ENCODE measurements around the gene ANGPTL7. TPM values are rescaled to one million over a fixed set of nuclear protein-coding genes. Genes with fewer than 3 reads are reported as not detected.

Gene ANGPTL7
- total RNA-seq, 2 experiments from 2014 or later = not detected

DNA sequence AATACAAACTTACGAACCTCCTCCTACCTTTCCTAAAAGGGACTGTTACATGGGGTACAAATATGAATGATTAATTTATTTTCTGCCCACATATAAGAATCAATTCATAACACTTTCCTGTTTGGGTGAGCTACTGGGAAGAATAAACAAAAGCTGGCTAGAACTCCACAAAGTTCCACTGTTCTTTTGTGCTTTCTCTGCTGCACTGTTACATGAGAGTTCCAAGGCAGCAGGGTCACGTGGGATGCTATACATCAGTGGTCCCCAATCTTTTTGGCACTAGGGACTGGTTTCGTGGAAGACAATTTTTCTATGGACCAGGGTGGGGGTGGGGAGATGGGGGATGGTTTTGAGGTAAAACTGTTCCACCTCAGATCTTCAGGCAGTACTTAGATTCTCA lies 2.2 kb upstream of the ANGPTL7 start:
- no peak overlapping the region for H3K4me3 Mint-ChIP-seq
- Histone ChIP-seq H3K9me3 (ENCODE audit: control insufficient read depth in 1 of 2, insufficient read depth in 1 of 2, low read length in 2 of 2) (no peaks in the 10 kb centered on the region), H3K27ac (ENCODE audit: low read depth in 1 of 2, low read length in 2 of 2) (no peak overlapping the region), H3K4me3 (ENCODE audit: low read length) (no peak overlapping the region), H3K4me1 (ENCODE audit: insufficient read depth, low read length) (no peaks in the 10 kb centered on the region), H3K36me3 (ENCODE audit: insufficient read depth, low read length) (peaks cover 40% of the 10 kb centered on the region), H3K27me3 (ENCODE audit: control insufficient read depth in 1 of 2, insufficient read depth in 2 of 2, low read length in 2 of 2) (no peaks in the 10 kb centered on the region)
- no peak for TF ChIP-seq CTCF (IDR thresholded peaks at IDR 0.05)
- CTCF ChIA-PET = no interaction called here
- POLR2A ChIA-PET = no interaction called here
- ATAC-seq (ENCODE audit: poor library complexity) (no peak), DNase-seq (no peak)
- peaks cover 87% of the 10 kb centered on the region for H3K36me3 Mint-ChIP-seq (ENCODE audit: low read depth)
- H3K27ac Mint-ChIP-seq = no peak overlapping the region
- H3K4me1 Mint-ChIP-seq (ENCODE audit: low read depth) = no peaks in the 10 kb centered on the region
- intact Hi-C loops (cut with DNase I, micrococcal nuclease) = no loop called here
- no peaks in the 10 kb centered on the region for H3K9me3 Mint-ChIP-seq
- no peaks in the 10 kb centered on the region for H3K27me3 Mint-ChIP-seq

GRCh38 chr1:11187494-11187893 lies 1.7 kb upstream of the ANGPTL7 start:
- CTCF ChIA-PET = no interaction called here
- H3K36me3 Mint-ChIP-seq (ENCODE audit: low read depth) = peaks cover 87% of the 10 kb centered on the region
- H3K36me3 ChIP-seq (ENCODE audit: insufficient read depth, low read length) = peaks cover 43% of the 10 kb centered on the region
- ATAC-seq (ENCODE audit: poor library complexity) = no peak
- DNase-seq = no peak
- no peak overlapping the region for H3K27ac ChIP-seq (ENCODE audit: low read depth in 1 of 2, low read length in 2 of 2)
- intact Hi-C loops (cut with DNase I, micrococcal nuclease) = no loop called here
- no peak for TF ChIP-seq CTCF (IDR thresholded peaks at IDR 0.05)
- H3K9me3 Mint-ChIP-seq = no peaks in the 10 kb centered on the region
- no peak overlapping the region for H3K4me3 Mint-ChIP-seq
- no peaks in the 10 kb centered on the region for H3K27me3 ChIP-seq (ENCODE audit: control insufficient read depth in 1 of 2, insufficient read depth in 2 of 2, low read length in 2 of 2)
- no peaks in the 10 kb centered on the region for H3K27me3 Mint-ChIP-seq
- POLR2A ChIA-PET = no interaction called here
- H3K4me1 Mint-ChIP-seq (ENCODE audit: low read depth) = no peaks in the 10 kb centered on the region
- H3K4me3 ChIP-seq (ENCODE audit: low read length) = no peak overlapping the region
- no peaks in the 10 kb centered on the region for H3K9me3 ChIP-seq (ENCODE audit: control insufficient read depth in 1 of 2, insufficient read depth in 1 of 2, low read length in 2 of 2)
- no peak overlapping the region for H3K27ac Mint-ChIP-seq
- no peaks in the 10 kb centered on the region for H3K4me1 ChIP-seq (ENCODE audit: insufficient read depth, low read length)

- intact Hi-C loops (cut with DNase I, micrococcal nuclease) = no loop called here
- Histone ChIP-seq H3K27me3 (ENCODE audit: control insufficient read depth in 1 of 2, insufficient read depth in 2 of 2, low read length in 2 of 2) (no peaks in the 10 kb centered on the region), H3K36me3 (ENCODE audit: insufficient read depth, low read length) (peaks cover 47% of the 10 kb centered on the region), H3K27ac (ENCODE audit: low read depth in 1 of 2, low read length in 2 of 2) (no peak overlapping the region), H3K4me3 (ENCODE audit: low read length) (no peak overlapping the region), H3K4me1 (ENCODE audit: insufficient read depth, low read length) (no peaks in the 10 kb centered on the region), H3K9me3 (ENCODE audit: control insufficient read depth in 1 of 2, insufficient read depth in 1 of 2, low read length in 2 of 2) (no peaks in the 10 kb centered on the region)
- ATAC-seq (ENCODE audit: poor library complexity) (no peak), DNase-seq (no peak)
- no peak for TF ChIP-seq CTCF (IDR thresholded peaks at IDR 0.05)
- ChIA-PET CTCF (no interaction called here), POLR2A (no interaction called here)
- H3K27ac Mint-ChIP-seq = no peak overlapping the region
- H3K4me3 Mint-ChIP-seq = no peak overlapping the region
- H3K9me3 Mint-ChIP-seq = no peaks in the 10 kb centered on the region
- no peaks in the 10 kb centered on the region for H3K4me1 Mint-ChIP-seq (ENCODE audit: low read depth)
- H3K36me3 Mint-ChIP-seq (ENCODE audit: low read depth) = peaks cover 87% of the 10 kb centered on the region
- no peaks in the 10 kb centered on the region for H3K27me3 Mint-ChIP-seq
Observed at GRCh38 chr1:11187931-11188330, 1.2 kb upstream of the ANGPTL7 start.

Measured in CD4-positive, alpha-beta T cell (primary cell).